Effector CD8-positive, alpha-beta T cell (primary cell): ENCODE results near the gene XIST.
"Not testable (repeated sequence)": the region's sequence is repeated elsewhere in the genome, so short reads cannot be mapped to it uniquely, and the experiment has no call there.

Experiments
- DNase-seq: peaks from one replicate; lab custom pipeline; 2025; lab: John Stamatoyannopoulos, UW

Gene XIST

DNA sequence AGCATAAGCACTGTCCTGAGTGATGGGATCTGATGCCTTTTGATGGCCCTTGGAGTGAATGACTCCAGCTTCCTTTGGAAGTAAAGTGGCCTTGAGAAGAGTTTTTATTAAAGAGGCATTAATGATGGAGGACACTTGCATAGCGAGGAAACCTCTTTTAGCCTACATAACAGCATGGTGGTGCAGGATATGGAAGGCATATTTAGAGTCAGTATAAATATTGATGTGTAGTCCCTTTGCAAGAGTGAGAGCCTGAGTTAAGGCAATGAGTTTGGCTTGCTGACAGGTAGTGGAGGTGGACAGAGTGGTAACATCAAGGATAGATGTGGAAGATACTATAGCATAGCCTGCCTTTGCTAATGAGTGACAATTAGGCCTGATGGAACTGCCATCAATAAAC lies 48.4 kb downstream of the XIST start:
- not testable (repeated sequence) for DNase-seq

DNA sequence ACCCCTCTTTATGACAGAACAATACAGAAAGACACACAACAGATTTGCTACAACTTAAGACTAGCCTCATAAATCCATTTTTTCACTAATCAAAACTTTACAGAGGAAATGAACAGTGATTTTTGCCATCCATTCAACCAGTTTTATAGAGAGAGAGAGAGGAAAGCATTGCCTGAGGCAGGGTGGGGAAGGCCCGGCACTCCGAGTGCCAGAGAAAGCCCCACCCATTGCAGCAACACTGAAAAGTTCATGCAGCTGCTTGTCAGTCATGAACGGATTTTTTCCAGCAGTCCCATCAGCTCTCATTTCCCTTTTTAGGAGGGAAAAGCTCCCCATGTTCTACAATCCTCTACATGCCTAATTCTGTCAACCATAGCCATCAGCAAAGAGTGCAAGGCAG lies 52.6 kb downstream of the XIST start:
- no peak for DNase-seq

DNA sequence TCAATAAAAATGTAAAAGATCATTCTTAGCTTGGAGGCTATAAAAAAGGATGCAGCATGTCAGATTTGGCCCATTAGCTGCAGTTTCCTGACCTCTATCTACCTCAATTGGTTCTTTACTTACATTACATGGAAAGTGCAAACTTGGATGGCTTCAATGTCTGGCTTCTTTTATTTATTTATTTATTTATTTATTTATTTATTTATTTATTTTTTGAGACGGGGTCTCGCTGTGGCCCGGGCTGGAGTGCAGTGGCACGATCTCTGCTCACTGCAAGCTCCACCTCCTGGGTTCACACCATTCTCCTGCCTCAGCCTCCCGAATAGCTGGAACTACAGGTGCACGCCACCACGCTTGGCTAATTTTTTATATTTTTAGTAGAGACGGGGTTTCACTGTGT lies 60.0 kb downstream of the XIST start:
- not testable (repeated sequence) for DNase-seq

- no peak for DNase-seq
Measured at GRCh38 chrX:73785493-73785892, 67.0 kb downstream of the XIST start.
